T-helper 2 cell (primary cell): ENCODE data around the gene SNX1.
"Not testable (repeated sequence)": the region's sequence is repeated elsewhere in the genome, so short reads cannot be mapped to it uniquely, and the experiment has no call there.

Source experiments
- DNase-seq, 5 experiments: peaks; one replicate each; pipeline versions ENCODE4 v3.0.0 to v3.0.0-alpha.2; 2012 to 2022

SNX1 gene

DNA sequence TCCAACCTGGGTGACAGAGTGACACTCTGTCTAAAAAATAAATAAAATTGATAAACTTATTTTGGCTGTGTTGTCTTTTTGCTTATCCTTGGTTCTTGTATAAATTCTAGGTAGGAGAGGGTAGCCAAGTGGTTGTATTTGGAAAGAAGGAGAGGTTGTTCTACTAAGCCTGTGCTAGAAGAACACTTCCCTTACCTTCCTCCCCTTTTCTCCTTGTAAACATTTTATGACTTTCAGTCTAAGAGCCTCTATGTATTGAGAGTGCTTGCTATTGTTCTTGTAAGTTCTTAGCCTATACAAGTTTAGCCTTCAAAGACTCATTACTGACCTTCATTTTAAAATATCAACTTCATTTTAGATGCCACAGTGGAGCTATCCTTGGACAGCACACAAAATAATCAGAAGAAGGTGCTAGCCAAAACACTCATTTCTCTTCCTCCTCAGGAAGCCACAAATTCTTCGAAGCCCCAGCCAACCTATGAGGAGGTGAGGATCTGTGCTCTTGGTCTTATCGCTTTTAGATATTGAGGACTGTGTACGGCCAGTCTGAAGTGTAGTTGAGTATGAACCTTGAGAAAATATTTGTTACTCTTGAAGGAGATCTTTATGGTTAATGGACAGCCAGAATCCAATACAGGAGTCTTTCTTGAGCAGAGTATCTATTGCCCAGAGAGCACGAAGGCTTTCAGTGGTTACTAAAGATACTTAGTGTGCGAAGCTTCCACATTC is 22.1 kb downstream of the SNX1 start:
- no peak for DNase-seq

DNA sequence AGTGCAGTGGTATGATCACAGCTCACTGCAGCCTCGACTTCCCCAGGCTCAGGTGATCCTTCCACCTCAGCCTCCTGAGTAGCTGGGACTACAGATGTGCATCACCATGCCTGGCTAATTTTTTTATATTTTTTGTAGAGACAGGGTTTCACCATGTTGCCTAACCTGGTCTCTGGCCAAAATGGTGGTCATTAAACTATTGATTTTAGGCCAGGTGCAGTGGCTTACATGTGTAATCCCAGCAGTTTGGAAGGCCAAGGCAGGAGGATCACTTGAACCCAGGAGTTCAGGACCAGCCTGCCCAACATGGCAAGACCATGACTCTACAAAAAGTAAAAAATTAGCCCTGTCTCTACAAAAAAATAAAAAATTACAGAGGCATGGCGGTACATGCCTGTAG is 24.5 kb downstream of the SNX1 start:
- DNase-seq: not testable (repeated sequence)

DNA sequence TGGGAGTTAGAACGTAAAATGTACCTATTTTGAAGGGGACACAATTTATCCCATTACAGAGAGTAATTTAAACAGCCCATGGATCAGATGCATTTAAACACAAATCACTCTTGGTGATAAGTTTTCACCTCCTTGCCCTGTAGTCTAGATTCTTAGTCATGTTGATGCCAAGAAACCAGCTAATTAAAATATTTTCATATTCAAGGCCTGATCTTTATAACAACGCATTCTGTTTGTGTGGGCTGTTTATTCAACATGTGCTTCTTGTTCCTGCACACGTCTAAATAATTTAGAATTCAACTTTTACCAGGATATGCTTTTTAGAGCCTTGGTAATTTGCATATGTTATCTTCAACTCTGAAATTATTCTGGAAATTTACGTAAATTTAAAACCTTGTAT is 25.8 kb downstream of the SNX1 start:
- no peak for DNase-seq

DNA sequence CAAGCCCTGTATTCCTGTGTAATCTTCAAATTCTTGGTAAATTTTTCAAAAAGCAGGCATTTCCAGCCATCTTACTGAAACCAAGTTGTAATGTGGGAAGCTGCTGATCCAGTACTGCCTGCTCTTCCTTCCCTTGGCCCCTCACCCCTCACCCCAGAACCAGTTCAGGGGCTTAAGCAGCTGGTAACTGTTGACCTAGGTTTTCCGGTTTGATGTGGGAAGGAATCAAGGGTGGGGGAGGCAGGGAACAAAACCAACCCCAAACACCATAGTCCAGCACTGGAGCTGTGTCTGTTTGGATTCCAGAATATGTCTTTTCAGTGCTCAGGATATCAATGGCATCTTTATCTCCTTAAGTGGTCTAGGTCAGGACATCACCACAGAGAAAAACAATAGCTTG is 26.7 kb downstream of the SNX1 start:
- DNase-seq: no peak

DNA sequence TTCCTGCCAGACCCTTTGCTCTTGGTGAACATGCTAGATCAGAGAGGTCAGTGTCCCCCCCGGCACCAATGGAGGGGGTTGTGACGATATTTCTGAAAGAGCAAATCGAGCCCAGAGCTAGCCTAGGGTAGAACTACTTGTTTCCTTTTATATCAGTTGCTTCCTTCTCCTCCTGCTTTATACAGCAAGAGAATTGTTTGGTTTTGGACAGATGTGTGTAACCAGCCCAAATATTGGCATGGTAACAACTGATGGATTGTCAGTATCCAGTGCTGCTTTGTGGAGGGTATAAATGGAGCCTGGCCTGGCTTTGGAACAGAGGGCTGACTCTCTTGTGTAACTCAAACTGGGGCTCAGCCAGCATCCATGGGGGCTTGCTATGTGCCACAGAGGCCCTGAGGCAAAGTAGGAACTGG is 27.2 kb downstream of the SNX1 start:
- DNase-seq: no peak

DNA sequence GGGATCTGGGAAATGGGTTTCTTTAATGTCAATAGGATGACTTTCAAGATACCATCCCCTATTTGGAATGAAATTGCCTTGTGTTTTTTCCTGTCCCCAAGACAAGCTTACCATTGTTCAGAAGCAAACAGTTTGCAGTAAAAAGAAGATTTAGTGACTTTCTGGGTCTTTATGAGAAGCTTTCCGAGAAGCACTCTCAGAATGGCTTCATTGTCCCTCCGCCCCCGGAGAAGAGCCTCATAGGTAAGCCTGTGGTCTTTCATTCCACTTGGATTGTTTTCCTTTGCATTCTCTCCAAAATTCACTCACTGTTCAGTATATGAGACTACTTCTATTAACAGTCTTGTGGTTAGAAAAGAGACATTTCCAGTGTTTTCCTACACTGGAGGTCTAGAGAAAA is 30.2 kb downstream of the SNX1 start:
- DNase-seq: no peak

DNA sequence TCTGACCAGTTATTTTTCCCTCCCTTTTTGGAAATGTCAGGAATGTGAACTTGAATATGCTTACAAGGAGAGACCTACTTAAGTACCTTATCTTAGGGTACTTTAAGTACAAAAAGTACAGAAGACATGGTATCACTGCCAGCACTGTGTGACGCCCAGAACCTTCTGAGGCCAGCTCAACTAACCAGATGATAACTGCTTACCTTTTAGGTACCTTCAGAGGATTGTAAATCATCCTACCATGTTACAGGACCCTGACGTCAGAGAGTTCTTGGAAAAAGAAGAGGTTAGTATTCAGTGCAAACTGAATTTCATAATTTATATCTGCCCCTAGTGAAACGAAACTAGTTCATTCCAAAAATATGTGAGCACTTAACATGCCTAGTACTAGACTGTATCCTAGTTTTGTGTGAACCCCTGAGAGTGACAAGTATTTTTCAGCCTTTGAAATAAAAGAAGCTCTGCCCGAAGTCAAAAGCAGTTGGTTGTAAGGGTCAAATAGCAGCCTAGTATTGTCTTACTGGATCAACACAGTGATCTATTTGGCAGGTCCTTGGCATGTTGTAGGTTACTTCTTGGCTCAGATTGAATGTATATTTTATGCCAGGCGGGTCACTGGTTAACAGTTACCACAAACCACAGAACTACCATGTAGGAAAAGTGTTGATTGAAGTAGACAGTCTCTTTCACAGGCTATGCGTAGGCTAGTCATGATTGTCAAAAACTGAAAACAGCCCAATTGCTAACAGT is 31.9 kb downstream of the SNX1 start:
- DNase-seq: no peak

DNA sequence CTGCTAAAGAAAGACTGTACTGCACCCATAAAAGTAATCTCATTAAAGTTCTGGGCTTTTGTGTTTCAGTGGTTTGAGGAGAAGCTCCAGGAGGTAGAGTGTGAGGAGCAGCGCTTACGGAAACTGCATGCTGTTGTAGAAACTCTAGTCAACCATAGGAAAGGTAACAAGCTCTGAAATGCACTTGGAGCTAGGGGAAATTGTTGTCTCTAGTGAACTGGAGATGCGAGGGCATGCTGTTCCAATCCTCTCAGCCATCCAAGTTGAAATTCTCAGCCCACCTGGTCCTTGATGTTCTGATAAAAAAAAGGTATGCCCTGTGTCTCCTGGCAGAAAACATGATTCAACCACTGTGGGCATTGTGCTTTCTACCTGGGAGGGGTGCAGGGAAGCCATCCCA is 34.4 kb downstream of the SNX1 start:
- no peak for DNase-seq

DNA sequence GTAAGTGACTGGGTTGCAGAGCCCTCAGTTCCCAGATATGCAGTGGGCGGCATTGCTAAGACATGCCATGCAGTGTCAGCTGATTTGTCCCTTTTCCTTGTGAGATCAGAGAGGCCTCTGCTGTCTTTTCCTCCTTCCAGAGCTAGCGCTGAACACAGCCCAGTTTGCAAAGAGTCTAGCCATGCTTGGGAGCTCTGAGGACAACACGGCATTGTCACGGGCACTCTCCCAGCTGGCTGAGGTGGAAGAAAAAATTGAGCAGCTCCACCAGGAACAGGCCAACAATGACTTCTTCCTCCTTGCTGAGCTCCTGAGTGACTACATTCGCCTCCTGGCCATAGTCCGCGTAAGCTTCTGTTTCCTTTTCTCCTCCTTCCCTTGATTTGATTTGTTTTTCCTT is 35.8 kb downstream of the SNX1 start:
- DNase-seq: no peak

DNA sequence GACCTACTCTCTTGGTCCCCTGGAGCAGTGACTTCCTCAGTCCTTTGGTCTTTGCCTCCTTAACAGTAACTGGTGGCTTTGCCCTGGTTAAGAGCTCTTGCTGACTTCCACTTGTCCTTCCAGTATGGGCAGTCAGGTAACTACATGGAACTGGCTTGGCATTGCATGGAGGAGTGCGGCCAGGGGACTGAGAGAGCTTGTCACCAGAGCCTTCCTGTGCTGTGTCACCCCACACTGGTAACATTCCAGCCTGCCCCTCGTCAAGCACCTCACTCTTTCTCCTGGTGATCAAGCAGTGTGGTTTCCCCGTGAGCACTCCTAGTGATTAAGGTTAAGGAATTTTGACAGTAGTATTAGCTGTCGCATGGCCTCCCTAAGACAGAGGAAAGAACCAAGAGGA is 36.4 kb downstream of the SNX1 start:
- DNase-seq: no peak

DNA sequence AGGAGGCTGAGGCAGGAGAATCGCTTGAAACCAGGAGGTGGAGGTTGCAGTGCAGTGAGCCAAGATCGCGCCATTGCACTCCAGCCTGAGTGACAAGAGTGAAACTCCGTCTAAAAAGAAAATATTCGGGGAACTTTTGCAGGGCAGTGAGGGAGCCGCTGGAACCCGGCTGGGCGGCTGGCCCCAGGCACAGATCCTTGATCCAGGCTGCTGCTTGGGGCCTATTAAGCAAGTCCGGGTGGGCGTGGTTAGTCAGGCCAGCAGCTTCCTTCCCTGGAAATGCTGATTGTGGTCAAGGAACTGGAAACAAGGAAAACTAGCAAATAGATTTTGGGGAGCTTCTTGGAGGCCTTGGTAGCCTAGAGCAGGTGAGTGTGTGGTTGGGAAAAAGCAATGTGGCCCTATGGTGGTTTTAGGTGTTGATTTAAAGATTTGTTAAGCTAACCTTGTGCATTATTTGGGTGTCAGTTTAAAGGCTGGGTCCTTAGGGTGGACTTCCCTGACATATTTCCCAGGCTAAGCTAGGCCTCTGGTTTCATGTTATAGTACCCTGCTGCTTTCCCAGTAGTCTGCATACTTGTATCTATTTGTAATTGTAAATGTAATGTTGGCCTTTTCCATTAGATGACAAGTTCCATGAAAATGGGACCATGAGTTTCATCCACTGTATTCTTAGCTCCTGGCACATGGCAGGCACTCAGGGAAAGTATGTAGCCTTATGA is 38.0 kb downstream of the SNX1 start:
- DNase-seq: no peak

DNA sequence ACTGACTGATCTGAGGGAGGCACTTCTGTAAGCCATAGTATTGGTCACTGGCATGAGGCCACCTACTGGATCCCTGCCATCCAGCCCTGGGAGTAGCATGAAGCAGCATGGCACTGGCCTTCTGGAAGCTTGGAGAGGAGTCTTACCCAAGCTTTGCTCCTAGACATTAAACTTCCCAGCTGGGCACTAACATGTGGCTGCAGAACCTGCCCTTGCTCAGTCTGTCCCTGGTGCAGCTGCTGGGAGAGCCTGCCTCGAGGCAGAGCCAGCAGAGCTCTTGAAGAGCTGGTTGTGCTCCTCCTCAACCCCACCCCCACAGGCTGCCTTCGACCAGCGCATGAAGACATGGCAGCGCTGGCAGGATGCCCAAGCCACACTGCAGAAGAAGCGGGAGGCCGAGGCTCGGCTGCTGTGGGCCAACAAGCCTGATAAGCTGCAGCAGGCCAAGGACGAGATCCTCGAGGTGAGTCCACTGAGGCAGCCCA is 38.6 kb downstream of the SNX1 start:
- DNase-seq: no peak

DNA sequence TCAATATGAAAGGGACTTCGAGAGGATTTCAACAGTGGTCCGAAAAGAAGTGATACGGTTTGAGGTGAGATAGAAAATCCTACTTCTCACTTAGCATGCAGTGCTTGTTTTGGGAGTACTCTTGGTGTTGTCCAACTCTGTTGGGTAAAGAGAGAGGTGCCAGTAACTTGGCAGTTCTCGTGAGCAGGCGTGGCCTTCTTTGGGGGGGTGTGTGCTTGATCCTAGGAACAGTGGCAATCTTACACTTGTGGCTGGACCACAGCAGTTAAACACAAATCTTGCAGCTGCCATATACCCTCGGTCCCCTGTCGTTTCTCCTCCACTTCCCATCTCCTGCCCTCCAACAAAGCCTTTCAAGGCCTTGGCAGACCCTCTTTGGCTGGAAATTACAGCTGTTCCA is 40.6 kb downstream of the SNX1 start:
- DNase-seq: no peak

DNA sequence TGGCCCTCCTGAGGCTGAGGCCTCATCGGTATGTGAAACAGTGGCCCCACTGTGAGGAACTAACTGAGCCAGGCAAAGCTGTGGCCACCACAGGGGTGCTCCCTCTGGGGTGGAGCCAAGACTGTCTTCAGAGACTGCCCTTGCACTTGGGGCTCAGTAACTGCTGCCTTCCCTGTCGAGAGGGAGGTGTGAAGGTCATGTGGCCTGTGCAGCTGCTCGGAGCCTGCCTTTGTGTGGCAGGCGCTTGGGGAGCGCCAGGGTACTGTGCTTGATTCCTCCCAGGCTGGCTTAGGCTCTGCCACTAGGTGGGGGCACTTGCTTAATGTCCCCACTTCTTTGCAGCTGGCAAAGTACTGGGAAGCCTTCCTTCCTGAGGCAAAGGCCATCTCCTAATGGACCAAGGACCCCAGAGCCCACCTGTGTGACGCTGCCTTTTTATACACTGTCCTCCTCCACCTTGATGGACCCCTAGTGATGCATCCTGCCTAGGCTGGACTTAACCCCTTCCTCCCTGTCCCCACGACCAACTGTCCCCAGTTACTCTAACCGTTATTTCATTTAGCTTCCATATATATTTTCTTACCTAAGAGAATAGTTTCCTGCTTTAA is 41.5 kb downstream of the SNX1 start:
- DNase-seq: no peak

DNA sequence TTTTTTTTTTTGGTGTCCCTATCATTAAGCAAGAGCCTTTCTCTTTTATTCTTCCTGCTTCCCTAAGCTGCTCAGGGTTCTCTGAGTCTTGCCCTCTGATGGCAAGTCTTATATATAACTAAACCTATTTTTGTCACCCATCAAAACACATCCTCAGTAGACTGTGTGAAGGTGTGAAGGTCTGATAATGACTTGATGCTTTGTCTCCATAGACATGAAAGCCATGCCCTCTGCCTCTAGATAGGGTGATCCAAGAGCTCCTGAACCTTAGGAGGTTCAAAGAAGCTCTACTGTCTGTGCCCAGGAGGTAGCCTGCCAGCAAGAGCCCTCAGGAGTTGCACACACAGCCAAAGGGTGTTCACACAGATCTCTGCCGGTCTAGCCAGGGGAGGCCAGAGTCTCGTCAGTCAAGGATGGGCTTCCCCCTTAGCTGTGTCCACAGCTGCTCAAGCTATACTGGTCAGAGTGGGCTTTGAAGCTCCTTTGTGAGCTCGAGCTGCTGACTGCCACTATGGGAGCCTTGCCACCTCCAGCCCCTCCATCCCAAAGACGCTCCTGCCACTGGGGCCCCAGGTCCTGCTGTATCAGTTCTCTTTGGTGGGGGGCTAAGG is 42.7 kb downstream of the SNX1 start:
- DNase-seq: no peak

DNA sequence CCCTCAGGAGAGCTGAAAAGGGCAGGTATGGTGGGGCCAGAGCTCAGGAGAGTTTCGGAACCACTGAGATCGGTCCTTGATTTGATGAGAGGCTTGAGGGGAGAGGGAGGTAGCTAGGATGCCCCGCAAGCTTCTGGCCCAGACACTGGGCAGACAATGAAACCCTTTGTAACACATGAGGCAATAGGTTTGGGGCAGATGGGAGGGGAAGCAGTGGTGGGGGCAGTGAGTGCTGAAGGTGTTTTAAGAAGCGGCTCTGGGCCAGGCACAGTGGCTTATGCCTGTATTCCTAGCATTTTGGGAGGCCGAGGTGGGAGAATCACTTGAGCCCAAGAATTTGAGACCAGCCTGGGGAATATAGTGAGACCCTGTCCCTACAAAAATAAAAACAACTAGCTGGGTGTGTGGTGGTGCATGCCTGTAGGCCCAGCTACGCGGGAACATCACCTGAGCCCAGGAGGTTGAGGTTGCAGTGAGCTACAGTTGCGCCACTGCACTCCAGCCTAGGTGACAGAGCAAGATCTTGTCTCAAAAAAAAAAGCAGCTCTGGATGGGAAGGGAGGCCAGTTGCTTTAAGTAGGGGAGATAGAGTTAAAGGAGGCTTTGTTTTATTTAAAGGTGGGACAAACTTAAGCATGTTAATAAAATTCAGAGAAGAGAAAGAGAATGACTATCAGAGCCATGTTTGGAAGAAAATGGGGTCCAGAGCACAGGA is 46.2 kb downstream of the SNX1 start:
- no peak for DNase-seq

DNA sequence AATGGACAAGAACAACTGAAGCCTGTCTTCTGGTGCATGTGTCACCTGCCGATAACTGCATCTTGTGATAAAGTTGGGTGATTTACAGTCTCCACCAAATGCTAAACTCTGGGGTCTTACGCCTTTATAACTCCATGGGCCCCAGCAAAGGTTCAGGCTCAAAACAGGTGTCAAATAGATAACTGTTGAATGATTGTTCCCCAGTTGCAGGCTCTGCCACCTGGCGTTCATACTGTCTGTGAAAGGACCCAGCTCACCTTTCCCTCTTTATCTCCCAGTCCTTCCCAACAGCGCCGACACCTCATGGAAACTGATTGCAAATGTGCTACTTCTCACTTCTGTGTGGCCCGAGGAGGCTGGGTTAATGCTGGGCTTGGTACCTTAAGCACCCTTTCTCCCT is 47.5 kb downstream of the SNX1 start:
- DNase-seq: no peak

DNA sequence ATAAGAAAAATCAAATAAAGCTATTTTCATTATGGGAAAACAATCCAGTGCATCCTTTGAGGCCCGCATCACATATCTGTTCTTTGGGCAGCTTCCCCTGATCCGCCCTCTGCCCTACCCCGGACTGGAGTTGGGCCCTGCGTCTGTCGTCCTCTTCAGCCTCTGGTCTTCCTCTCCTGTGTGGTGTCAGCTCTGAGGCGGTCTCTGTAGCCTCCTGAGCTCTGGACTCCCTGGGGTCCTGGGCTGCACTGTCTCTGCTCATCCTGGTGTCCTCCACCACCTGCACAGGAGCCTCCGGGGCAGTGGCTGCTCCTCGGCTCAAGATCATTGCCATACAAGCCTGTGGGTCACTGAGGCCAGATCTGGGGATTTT is 48.4 kb downstream of the SNX1 start:
- no peak for DNase-seq

DNA sequence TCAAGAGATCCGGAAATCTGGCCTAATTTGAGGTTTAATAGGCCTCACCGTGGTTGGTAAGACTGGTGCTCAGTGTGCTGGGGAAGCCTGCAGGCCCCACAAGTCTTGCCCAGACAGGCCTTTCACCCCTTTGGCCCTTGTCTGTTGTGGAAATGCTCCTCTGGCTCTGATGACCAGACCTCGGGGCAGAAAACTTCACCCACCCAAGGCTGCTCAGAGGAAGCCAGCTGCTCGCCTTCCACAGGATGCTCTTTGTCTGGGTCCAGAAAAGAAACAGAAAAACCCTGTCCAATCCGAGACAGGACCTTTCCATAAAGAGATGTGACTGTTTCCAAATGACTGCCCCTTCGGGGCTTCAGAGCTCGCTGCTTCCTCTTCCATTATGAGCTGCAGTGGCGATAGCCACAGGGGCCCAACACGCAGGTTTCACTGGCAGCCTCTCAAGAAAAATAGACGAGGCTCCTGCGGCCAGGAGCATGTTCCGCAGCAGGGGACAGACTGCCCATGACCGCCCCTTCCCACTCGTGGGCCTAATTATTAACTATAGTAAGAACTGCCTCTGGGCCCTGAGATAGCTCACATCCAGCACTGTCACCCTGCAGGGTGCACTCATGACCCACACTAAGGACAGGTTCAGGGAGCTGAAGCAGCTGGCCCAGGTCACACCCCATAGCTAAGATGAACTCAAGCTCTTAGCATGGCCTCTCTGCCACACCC is 48.9 kb downstream of the SNX1 start:
- no peak for DNase-seq

DNA sequence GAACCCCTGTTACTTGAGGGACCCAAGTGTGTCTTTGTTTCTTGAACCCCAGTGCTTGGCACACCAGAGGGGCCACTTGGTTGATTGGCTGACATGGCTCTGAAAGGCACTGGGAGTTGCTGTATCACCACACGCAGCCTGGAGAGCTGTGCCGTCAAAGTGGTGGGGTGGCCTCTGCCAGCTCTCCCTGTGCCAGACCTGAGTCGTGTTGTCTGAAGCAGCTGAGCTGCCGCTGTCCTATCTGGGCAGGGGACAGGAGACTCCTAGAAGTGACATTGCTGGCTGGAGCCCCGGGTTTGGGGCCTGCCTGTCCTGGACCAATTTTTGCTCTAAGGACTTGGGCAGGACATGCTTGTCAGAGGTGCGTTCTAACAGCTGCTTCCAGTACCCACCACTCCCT is 50.3 kb downstream of the SNX1 start:
- DNase-seq: no peak

DNA sequence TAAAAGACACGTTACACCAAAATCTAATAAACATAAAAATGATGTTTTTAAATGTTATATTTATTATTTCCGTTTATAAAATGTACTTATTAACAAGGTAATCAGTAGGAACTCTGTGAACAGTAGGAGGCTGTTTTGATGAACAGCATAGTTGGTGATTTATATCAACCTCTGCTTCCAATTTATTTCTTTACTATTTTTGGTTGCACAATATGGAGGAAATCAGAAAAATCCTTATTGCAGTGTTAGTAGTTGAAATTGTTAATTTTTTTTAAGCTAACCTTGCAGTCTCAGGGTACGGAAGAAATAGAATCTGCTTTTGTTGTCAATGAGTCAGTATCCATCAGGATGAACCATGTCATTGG is 50.7 kb downstream of the SNX1 start:
- DNase-seq: no peak
